ENCODE data around the gene CCDC175.

The CCDC175 gene

DNA sequence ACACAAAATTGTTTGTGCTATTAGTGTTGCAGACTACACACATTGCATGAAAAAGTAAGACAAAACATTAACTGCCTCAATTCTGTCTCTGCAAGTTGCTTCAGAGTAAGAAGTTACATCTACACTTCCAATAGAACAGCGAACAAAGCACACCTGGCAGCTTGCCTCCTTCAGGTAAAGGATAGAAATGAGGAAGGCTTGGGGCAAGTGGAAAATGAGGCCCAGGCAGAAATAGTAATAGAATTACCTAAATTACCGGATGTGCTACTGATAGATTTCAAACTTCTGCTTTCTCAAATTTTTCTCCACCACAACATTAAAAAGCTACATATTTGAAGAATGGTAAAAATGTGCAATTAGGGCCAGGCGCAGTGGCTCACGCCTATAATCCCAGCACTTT, 37.7 kb downstream of the CCDC175 start:
- no peak for DNase-seq

DNA sequence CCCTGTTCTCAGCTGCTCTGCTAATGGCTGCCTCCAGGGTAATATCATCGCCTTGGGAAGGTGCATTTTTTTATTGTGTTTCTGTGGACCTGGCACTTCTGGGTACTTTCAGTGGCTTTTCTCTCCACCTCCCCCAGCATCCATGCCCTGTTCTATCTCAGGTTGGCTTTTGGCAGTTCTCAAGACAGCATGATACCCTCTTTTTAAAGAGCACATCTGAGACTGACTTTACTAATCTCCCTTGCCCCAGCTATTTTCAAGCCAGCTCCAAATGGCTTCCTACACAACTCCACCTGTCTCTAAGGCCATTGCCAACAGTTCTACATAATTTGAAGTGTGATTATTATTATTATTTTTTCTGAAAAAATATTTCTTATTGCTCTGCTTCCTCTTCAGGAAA, 39.1 kb downstream of the CCDC175 start:
- no peak for DNase-seq

DNA sequence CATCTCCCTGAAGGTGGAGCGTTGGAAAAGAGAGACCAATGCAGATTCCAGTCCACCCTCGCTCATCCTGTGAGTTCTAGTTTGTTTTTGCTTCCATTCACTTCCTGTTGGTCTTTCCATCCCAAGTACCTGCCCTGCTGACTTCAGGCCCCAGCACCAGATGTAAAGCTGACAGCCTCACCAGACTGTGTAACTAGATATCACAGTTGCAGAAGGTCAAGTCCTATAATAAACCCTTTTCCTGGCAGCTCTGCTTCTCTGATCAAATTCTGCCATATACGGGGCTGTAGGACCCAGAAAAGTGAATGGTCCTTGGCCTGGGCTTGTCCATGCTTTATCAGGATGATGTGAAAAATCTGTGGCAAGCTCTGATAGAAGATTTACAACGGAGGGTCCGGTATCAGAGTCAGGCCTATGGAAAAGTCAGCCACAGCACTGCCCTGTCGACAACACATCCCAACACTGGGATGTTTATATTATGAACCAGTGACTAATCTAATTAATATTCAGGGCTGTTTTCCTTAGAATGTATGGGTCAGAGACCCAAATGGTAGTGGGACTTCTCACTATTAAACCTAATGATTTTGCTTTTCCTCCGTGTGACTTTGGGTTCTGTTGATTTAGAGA, 42.1 kb downstream of the CCDC175 start:
- DNase-seq: no peak

DNA sequence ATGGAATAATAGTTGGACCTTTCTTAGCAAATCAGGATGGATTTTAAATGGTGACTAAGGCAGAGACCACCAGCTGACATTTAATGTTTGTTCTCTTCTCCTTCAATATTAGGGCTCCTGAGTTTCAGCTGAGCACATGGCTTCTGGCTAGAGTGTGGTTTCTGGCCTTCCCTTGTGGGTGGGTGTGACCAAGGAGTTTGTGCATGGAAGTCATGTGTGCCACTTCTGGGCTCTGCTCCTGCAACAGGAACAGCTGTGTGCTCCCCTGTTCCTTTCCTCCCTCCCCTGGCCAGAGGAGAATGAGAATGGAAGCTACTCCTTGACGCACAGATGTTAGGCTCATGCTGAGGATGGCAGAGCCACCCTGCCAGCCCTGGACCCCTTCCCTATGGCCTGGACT, 44.2 kb downstream of the CCDC175 start:
- DNase-seq: no peak

DNA sequence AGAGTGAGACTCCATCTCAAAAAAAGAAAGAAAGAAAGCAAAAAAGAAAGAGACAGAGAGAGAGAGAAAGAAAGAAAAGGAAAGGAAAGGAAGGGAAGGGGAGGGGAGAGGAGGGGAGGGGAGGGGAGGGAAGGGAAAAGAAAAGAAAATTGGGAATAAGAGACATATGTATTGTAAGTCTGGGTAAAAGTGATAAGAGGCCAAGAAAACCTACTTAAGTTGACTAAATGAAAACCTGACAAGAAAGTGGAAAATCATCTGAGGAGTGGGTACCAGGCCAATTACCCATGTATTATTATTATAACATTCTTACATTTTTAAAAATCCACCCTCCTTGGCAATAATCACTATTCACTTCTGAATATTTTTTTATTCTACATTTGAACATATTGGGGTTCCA, 46.3 kb downstream of the CCDC175 start:
- no peak for DNase-seq

DNA sequence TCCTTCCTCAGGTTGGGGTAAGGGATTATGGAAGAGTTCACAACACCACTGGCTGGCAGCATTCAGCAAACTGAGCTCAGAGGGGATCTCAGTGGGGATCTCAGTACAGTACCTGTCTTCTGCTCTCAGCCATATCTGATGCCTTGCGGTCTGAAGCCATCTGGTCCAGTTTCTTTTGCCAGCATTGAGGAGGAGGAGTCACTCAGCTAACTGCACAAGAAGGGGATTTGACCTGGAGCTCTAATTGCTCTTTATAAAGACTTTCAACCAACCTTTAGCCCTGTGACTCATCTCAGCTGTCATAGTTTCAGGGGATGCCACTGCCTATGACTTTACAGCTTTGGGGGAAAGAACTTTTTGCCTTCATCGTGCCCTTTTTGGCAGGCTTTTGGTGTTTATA, 47.4 kb downstream of the CCDC175 start:
- no peak for DNase-seq

DNA sequence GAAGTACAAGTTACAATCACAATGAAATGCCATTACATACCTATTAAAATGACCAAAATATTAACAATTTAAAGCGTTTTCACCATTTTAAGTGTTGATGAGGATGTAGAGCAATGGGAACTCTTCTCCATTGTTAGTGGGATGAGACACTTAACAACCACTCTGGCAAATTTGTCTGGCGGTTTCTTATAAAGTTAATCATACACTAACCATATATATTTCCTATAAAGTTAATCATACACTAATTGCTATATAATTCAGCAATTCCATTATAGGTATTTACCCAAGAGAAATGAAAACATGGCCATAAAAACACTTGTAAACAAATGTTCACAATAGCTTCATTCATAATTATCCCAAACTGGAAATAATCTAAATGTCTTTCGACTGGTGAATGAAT, 56.4 kb downstream of the CCDC175 start:
- no peak for DNase-seq

DNA sequence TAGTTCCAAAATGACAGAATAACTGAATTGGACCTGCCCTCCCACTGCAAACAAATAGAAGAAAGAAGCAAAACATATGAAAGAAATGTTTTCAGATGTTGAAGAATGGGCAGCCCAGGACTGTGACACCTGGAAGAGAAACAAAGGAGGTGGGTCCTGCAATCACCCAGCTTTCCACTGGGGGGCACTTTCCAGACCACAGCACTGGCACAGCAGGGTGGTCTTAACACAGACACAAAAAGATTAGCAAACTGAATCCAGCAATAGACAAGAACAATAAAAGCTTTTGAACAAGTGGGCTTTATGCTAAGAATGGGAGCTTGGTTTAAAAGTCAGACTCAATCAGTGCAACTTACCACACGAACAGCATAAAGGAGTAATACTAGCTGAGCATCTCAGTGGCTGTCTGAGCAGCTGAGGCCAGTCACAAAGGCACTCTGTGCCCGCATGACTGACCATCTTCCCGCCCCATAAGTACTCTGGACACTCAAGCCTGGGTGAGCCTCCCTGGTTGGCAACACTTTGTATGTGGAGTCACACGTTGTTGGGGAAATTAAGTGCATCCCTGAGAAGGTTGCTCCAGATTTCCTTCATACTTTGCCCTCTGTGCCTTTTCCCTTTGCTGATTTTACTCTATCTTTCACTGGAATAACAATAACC, 64.6 kb downstream of the CCDC175 start:
- DNase-seq: no peak

DNA sequence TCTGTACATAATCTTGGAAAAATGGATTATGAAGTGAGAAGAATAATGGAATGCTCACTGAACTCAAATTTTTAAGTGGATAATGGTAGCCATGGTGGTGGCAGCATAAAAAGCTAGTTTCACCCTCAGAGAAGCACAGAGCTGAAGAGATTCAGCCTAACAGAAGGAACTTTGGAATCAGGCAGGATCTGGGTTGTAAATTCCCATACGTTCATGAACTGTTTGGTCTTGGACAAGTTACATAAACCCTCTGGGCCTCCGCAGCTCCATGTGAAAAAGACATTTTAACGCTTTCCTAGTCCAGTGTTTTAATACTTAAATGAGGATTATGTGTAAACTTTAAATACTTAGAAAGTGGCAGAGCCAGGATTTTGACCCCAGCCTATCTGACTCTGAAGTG, 65.6 kb downstream of the CCDC175 start:
- DNase-seq: no peak

DNA sequence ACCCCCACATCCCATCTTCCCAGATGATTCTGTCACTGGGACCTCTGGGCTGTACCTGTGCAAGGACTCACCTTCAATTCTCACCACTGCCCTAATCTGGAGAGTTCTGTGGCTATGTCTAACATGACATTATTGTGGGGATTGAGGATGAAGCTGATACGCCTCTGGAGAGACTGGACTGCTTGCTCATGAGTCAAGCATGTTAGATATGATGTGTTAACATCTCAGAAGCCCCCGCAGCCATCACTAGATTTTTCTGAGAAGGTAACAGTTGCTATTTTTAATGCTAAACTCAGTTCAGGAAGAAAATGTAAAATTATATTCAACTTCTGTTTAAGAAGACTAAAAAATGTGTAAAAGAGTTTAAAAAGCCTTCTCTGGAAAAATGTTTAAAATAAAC, 66.6 kb downstream of the CCDC175 start:
- no peak for DNase-seq

DNA sequence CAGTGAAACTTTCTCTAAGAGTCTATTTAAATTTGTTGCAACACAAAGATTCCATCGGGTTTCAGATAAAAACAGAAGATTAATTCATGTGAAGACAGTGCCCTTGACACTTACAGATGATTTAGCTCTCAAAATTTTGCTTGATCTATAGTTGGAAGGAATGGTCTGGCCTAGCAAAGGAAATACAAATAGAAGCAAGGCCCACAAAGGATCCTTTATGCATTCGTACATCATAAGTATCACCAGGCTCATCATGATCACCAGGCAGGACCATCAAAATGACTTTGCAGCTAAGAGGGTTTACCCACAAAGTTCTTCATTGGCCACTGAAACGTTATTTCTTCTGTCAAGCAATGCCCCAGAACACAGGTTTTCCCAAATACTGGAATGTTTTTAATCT, 67.5 kb downstream of the CCDC175 start:
- DNase-seq: no peak

DNA sequence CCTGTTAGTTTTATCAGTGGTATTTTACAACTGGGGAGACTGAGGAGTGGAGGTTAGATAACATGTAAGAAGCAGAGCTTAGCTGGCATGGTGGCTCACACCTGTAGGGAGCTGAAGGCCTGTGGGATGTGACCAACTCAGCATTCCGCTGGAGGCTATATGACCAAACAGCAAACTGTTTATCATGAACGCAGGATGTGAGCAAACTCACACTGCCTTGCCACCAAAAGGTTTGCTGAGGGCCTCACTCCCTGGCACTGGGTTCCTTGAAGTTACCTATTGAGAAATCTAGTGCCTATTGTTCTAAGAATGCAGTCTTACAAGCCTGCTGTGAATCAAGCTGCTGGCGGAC, 68.9 kb downstream of the CCDC175 start:
- no peak for DNase-seq

DNA sequence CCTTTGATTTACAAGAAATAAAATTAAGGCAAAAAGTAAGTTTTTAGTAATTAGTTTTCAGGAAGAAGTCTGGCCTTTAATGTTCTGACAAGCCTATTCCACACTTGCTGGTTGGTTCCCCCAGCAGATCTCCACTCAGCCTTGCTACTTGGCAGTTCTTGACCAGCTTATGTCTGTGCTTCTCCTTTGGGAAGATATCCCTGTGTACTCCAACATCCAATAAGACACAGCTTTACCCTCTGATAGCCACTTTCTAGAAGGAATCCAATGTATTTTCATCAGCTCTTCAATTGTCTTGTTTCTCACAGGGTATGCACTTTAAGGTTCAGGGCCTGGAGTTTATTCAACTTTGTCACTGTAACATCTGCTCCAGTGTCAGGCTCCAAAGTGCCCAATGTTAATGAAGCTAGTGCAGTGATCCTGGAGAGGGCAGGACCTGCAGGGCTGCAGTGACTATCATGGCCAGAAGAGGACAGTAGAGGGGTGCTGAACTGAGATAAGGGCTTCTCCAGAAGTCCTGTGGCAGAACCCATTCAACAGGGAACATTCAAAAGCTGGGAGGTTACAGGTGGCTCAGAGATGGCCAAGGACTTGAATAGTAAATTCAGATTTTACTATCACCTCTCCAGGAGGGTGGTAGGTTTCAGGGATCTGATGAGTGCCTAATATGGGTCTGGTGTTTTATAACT, 69.4 kb downstream of the CCDC175 start:
- no peak for DNase-seq

DNA sequence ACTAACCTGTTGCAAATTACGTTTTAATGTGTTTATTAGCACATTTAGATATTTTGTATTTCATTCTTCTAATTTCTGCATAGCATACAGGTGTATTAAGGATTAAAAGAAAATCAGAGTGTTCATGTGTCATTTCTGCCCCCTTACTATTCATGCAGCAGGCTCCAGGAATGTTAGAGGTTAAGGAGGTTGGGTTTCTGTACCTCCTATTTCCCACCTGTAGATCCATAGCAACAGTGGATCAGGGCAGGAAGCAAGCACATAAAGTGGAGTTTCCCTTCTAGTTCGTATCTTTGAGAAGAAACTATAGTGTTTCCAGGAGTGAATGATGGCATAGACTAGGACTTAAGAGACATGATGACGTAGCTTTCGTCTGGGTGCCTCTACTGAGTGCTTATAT, 73.4 kb downstream of the CCDC175 start:
- no peak for DNase-seq

DNA sequence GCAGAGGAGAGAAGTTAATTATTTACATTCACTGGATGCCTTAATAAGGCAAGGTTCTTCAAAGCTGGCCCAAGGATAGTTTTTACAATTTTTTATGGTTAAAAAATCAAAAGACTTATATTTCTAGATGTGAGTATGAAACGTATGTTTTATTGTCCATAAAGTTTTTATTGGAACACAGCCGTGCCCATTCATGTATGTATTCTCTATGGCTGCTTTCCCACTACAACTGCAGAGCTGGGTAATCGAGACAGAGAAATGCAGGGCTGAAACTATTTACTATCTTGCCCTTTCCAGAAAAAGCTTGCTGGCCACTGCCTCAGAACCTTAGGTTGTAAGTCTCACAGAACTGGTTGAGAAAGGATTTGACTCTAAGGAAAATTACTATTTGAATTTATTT, 75.9 kb downstream of the CCDC175 start:
- no peak for DNase-seq

DNA sequence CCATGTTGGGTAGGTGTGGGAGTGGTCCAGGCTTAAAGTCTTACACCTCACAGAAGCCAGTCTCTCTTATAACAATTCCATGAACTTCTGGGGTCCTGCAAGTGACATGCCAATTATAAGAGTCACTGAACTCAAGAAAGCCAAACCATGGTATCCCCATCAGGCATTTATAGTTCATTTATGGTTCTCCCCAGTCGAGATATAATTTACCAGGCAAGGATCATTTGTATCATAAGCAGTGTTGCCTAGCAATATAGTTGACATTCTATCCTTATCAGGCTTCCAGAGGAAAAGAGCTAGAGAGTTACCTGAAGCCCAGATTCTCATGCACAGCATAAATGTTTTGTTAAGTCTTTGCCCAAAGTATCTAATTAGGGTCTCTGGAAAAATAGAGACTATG, 84.2 kb downstream of the CCDC175 start:
- no peak for DNase-seq

DNA sequence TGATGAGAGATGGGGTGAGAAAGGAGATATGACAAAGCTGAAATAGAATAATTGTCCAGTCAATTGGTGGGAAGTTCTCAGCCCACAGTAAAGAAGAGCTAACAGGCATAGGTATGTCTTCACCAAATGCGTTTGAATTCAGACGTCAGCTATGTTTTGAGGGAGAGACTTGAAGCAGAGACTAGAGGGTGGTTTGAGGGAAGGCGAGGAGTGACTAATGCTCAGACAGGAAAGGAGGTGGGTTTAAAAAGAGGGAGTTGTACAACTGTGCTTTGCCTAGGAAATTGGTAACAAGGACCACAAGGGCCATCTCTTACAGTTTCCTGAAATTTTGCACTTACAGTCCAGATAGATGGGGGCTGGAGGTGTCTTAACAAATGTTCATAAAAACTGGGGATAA, 85.9 kb downstream of the CCDC175 start:
- DNase-seq: no peak

DNA sequence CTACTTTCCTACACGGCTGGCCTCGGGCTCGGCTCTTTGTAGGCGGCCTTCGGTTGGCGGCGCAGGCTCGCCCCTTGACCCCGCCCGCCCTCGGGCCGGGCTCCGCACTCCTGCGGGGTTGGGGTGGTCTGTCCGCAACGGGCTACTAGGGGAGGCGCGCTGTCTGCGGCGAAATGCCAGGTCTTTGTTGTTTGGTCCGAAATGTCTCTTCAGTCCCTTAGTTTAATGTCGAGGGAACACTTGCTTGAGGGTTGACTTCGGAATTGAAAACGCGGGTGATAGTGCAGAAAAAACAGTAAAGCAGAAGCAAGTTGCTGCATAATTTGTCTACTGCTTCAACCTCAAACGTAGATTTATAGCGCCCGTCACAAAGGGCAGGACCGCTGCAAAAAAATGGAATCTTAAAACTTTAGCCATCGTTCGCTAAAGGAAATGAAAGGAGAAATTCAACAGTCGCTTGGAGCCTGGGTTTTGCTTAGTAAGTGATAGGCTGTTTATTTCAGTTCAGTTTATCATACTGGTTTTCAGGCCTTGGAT, 91.9 kb downstream of the CCDC175 start:
- DNase-seq: peak; percentile 82

DNA sequence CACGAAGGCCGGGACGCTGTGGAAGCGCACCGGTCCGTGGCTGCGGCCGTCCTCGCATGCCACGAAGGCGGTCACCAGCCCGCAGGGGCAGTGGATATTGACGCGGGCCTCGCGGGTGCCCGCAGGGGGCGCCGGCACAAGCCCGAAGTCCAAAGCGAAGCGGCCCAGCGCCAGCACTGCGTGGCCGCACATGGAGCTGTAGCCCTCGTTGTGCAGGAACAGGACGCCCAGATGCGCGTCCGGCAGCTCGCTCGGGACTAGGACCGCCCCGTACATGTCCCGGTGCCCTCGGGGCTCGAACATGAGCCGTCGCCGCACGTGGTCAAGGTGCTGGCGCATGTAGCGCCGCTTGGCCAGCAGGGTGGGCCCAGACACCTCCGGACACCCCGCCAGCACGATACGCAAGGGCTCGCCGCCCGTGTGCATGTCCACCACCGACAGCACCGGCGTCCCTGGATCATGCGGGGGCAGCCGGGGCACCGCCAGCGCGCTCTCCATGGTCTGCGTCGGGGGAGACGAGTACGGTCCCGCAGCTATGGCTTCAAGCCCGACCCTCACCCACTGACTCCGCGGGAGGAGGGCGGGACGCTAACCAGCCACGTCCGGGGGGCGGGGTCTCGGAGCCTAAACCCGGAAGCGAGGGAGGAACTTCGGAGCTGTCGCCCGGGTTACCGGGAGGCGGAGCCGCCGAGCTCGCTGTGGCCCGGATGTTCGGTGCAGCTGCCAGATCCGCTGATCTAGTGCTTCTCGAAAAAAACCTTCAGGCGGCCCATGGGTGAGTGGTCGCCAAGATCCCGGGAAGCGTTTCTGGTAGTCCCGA, 92.6 kb downstream of the CCDC175 start, which contains the start of the genes JKAMP and L3HYPDH:
Gene JKAMP (plus strand): TSS at position 699 of the 820 bp plus-strand sequence. CDS start 73 bp downstream, at position 772.
Gene L3HYPDH (minus strand): TSS at position 590 of the 820 bp plus-strand sequence. CDS start 92 bp downstream, at position 498.
- DNase-seq: peak; percentile 98

DNA sequence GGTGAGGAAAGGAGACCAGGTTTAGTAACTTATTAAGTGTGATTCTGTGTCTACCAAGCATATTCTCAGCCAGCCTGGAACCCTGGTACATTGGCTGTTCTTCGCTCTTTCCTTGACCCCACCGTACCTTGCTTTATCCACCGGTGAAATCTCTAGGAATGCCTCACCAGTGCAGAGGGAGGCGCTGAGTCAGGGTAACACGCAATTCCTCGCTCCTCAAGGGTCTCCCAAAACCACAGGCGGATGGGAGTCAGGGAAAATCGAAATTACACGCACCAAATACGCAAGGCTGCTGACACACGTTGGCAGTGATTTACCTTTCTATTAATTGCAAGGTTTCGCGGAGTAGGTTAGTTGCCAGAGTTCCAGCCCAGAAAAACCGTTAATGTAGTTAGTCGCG, 93.2 kb downstream of the CCDC175 start:
- DNase-seq: no peak

DNA sequence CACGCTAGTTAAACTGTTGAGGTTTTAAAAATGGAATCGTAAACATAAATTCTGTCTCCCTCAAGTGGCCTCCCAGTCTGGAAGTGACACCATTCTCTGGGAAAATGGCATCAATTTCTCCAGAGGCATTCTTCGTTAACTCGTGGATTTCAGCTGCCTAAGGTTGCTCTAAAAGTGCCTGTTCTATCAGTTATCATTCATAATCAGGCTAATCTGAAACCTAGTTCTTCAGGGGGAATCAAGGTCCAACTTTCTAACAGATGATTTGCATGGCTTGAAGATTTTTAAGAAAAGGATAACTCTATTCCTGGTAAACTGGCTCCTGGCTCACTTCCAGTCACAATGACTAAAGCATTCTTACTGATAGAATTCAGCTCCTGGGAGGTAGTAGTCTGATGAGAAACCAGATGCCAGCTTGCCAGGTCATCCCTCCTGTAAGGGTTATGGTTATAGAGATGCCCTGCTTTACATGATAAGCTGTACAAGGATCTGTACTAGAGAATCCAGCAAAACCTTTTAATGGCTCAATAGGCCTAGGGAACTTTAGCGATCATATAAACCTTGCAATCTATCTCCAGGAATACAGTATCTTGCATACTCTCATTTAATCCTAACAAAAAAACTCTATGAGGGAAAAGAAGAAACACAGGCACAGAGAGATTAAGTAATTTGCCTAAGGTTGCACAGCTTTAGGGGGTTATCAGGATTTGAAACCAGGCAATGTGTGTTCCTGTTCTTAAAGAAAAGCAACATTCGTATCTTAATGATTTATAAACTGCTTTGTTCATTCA, 93.9 kb downstream of the CCDC175 start:
- no peak for DNase-seq

DNA sequence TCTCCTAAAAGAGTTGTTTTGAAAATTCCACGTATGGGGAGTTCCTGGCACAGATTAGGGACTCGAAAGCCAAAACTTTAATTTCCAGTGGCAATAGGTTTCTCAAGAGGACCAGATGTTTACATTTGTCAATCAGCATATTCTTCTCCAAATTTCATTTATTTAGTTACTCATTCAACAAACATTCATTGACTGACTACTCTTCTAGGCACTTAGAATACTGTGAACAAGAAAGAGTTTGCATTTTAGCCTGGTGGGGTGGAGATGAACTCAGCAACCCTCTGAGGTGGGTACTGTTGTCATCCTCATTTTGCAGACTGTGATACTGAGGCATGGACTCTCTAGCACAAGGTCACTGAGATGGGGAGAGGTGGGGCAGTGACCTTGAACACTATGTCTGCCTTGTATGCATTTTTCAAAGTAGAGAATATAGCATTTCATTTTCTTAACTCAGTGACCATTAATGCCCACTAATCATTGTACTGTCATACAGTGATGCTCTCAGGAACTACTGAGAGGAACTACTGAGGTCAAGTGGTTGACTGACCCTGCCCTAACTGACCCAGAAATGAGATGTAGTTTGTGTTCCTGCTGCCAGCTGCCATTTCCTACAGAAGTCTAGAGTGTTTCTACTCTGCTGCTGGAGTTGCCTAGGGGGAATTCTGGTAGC, 94.6 kb downstream of the CCDC175 start:
- no peak for DNase-seq
